NCI-H1092 treated with DMSO at 0.1 percent for 48 hours (cell line): ENCODE measurements around the gene ZNF618.

Source experiments
- DNase-seq: peaks from one replicate; lab custom pipeline; 2025; lab: John Stamatoyannopoulos, UW

ZNF618 gene

DNA sequence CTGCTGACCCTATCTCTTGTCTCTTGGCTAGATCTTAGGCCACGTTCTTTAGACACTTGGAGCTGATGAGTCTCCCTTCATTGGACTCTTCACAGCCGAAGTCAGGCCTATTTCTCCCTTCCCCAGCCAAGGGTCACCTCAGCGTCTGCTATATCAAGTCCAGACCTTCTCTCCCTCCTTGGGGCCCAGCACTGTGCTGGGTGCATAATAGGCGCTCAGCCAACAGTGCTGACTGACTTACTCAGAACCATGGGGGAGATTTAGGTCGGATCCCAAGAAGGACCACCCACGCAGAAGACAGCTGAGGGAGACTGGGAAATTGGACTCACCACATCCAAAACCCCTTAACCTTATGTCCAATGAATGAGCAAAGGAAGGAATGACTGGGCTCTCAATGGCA, 207.6 kb downstream of the ZNF618 start:
- no peak for DNase-seq

DNA sequence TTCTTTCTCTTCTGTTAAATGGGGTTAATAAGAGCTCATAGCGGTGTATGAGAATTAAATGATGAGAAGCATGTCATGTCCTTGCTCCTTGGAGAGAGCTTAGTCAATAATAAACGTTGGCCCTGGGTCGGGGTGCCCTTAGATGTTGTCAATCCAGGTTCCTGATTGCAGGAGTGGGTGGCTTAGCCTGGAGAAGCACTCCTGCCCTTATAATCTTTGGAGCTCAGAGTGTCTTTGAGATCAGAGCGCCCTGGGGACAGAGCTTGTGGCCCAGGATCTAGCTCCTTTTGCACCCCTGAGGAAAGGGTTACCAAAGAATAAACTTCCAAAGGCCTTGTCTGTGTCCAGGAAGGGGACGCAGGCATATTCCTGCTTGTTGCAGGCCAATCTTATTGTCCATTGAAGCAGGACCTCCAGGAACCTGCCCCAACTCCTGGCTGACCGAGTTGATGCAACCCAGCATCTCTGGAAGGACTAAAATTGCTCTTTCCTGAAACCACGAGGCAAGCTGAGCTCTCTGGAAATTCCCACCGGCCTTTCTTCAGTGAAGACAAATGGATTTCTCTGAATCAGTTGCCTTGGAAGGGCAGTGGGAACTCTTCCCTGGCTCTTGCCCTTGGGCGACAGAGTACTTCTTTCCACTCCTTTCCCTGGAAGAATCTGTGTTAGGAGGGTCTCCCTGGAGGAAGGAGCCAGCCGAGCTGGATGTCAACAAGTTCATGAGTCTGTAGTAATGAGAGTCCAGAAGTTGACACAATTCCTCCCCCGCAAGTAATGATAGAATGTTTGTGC, 208.4 kb downstream of the ZNF618 start:
- no peak for DNase-seq

DNA sequence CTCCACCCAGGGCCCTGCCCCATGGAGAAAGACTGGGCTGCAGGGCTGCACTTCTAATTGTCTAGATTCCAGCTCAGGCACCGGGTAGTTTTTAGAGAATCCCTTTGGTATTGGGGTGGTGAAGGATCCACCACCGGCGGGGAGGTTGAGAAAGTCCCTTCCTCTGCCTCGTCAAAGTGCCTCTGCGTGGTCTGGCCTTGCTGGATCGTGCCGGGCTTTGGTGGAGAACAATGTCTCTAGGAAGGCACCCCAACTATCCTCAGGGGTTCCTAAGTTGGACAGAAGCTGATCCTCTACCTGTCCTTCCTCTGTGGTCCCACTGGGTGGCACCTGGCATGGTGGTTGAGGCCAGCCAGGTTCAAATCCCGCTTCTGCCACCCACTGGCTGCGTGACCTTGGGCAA, 209.3 kb downstream of the ZNF618 start:
- DNase-seq = no peak

DNA sequence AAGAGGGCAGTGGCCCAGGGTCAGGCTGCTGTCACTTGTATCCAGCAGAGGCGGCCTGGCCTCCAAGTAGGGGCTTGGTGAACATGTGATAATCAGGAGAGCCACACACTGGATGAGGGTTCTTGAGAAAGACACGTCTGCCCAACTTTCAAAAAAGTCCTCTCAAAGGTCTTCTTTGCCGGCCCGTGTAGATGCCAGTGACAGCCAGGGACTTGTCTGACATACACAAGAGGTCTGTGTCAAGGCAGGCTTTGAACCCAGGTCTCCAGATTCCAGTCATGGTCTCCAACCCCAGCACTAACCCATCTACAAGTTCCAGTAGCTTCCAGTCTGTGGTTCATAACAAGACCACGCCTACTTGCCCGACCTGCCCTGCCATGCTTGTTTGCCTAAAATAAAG, 209.9 kb downstream of the ZNF618 start:
- DNase-seq = no peak

DNA sequence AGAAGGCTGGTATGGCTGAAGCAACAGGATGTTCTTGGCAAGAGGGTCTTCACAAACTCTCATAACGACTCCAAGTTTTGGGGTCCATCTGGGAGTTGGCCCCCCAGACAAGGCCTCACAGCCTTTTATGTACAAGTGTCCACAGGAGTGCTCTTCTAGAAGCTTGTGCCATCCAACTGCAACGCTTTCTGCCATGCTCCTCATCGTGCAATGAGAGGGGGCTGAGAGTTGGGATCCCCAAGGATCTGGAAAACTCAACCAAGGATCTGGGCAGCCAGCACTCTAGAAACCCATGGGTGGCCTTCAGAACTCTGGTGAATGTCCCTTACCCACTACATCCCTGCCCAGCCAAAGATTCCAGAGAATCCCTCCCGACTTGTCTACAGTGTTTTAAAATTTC, 210.5 kb downstream of the ZNF618 start:
- no peak for DNase-seq

DNA sequence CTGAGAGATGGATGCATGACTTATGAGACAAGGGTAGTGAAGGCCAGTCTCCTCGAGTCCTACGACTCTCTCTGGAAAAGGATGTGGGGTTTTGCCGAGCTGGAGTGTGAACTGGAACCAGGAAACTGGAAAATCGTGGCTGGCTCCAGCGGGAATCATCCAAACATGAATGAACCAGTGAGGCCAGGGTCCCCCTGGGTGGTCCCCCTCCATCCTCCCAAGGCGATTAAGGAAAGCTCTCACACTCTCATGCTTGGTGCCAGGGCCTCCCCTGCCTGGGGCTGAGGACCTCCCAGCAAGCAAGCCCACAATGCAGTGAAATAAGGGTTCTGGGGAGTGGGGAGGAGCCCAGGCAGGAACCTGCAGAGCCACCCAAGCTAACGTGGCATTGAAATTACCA, 211.6 kb downstream of the ZNF618 start:
- no peak for DNase-seq

DNA sequence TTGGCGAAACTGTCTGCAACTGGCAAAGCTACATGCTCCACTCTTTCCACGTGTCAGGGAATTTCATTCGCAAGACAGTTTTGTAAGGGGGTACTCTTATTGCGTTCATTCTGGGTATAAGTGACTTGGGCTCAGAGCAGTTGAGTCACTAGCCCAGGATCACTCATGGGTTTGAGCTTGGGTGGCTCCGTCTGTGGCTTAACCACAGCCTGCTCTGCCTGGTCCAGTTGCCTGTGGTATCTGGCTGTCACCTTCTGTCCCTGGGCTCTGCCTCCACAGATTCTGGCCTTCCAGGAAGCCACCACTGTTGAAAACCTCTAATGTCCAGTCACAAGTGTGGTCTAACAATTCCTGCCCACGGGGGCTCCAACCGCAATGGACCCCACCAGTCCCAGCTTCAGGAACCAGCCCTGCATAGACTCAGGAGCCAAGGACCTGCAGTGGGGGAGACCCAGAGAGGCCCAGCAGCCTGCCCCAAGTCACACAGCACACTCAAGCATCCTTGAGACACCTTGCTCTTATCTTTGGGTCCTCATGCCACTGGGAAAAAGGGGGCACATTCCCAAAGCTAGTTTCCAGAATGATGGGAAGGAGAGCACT, 212.6 kb downstream of the ZNF618 start:
- no peak for DNase-seq

DNA sequence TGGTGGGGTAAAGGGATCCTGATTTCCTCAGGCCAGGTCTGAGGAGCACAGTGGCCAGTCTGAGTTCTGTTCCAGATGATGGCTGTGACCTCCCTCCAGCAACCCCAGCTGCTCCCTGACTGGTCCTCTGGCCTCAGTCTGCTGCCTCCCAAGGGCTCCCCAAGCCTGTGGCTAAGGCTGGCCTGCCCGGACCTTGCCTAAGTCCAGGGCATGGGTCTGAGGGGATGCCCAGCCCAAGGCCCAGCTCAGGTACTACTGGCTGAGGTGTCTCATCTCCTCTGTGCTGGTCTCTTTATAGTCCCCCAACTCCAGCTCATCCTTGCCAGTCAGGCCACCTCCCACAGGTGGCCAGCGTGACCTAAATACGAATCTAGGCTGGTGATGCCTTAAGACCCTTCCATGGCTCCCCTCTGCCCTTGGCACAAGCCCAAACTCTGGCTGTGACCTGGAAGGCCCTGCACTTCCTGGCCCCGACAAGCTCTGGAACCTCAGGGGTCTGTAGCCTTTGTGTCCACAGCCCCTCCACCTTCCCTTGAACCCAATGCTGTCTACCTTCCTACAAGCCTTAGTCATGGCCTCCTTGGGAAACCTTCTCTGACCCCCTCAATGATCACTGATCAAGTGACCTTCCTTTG, 213.2 kb downstream of the ZNF618 start:
- DNase-seq = no peak

DNA sequence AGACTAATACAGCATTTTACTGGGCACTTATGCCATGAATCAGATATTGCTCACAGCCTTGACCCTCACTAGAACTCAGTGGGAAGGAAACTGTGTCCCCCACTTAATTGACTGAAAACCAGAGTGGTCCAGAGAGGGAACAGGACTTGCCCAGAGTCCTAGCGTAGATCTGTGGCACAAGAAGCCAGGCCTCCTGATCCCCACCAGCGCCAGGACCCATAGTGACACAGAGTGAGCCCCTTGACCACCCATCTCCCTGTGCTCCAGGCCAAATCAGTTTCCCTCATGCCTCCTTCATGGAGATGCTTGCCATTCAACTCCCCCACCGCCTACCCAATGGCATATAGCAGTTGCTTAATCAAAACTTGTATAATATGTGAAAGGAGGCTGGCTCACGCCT, 214.7 kb downstream of the ZNF618 start:
- no peak for DNase-seq

DNA sequence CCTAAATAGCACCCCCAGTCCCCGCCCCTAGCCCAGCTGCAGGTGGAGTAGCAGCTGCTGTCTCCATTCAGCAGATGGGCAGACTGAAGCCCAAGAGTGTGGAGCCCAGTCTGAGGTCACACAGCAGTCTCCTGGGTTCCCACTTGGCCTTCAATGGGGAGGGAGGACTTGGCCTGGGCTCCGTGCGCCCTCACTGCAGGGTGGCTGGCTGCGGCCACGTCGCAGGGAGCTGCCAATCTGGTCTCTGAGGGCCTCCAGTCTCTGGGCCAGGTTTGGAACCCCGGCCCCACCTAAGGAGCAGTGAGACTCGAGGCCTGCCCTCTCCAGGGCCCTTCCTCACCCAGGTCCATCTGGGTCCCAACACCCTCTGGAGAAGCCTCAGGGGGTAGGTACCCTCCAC, 215.6 kb downstream of the ZNF618 start:
- DNase-seq = no peak

DNA sequence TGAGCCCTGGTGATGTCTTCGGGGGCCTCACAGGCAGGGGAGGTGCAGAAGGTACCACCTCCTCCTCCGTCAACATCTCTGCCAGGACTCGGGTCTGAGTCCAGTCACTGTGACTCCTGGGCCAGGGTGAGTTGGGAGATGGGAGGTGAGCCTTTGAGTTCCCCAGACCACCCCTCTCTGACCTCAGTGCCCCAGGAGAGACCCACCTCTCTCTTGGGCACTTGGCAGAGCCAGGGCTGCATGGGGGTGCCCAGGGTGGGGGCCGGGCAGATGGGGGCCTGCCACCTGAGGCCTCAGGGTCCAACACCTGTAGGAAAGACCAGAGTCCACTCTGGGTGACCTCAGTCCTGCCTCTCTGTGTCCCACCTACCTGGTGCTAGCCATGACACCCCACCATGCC, 216.2 kb downstream of the ZNF618 start:
- no peak for DNase-seq

DNA sequence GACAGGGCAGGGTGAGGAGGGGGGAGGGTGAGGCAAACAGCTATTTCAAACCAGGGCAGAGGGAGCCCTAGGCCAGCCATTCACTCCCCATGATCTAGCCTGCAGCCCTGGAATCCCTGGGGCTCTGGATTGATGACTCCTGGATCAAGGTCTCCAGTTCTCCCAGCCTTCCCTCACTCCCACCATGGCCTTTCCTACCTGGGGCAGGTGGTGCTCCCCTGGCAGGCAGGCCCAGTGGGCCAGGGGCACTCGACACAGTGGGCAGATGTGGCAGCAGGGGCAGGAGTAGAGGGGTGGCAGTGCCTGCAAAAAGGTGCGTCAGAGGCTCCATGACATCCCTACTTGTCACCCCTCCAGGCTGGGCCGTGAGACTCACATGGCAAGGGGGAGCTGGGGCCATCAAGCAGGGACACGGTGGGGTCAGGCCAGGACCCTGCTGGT, 216.9 kb downstream of the ZNF618 start:
- DNase-seq = no peak

DNA sequence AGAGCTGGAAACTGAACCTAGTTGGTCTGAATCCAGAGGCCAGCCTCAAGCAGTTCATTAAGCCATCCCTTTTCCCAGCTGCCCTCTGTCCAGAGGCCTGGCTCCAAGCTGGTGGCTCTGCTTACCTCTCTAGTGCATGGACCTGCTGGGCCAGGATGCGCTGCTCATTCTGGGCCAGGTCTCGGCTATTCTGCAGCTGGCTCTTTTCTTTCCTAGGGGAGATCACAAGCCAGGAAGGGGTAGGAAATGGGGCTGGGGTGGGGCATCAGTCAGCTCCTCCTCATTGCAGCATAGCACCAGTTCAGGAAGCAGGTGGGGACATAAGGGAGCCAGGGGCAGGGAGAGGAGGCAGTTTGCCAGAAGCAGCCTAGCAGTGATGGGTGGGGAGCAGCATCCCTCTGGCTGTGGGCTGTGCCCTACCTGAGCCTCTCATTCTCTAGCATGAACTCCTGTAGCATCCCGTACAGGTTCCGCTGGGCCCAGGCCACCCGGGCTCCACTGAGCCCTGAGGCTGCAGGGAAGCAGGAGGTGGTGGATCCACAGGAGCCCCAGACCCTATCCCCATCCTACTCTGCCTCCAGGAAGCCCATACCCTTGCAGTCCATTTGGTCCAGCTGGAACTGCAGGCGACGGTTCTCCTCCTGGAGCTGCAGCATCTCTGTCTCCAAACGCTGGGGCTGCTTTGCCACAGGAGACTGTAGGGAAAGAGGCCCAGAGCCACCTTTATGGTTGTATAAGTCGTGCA, 217.8 kb downstream of the ZNF618 start:
- DNase-seq = no peak

DNA sequence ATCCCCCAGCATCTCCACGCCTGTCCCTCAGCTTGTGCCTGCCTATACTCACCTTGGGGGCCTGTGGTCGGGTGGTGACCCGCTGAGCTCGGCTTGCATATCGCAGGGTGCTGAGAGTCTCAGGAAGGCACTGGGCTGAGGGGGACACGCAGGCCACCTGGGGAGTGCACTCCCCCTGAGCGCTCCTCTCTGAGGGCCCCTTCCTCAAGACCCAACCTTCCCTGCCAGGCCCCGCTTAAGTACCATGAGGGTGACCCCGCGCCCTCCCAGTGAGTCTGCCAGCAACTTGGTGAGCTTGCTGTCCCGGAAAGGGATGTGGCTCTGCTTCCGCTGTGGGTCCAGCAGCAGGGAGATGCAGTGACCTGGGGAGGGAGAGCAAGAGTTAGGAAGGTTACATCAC, 218.9 kb downstream of the ZNF618 start:
- no peak for DNase-seq

DNA sequence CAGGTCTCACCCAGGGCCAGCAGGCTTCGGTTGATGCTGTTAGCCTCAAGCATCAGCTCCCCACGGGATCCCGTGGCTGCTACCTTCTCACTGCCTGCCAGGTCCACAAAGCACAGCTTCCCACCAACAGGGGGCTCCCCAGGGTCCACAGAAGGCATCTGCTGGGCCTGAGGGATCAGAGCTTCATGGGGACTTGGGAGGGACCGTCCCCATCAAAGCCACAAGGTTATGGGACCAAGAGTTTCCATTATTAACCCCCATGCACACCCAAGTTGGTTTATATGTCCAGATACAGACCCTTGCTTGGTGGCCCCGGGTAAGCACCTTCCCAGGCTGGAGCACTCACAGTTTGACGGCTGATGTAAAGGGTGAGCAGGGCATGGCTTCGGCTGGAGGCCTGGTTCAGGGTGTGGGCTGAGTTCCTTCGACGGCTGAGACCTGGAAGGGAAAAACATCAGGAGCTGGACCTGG, 220.0 kb downstream of the ZNF618 start:
- DNase-seq = no peak

DNA sequence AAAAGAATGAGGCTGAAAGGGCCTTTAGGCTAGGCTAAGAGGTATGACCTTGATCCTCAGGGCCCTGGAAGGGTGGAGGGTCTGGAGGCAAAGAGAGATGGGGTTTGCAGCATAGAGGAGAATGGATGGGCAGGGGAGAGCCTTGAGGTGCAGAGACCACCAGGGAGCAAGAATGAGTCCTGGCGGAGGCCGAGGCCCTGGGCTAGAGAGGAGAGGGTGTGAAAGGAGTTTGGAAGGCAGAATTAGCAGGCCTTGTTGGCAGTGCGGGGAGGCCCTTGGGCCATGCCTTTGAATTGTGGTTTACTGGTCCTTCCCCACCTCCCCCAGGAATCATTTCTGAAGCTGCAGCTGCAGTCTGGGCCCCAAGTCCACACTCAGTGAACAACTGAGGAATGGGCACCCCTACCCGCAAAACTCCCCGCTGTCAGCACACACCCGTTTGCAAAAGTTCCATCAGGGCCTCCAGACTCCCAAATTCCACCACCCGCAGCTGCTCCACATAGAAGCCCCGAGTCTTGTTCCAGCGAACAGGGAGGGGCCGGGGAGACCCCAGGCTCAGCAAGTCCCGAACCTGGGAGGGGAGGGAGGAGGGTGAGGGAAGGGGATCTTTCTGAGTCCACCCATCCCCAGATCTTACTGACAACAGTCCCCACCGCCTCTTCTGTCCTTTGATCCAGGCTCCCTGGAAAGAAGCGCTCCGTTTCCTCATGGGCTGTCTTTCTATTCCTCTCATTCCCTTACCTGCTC, 220.9 kb downstream of the ZNF618 start:
- DNase-seq = no peak

DNA sequence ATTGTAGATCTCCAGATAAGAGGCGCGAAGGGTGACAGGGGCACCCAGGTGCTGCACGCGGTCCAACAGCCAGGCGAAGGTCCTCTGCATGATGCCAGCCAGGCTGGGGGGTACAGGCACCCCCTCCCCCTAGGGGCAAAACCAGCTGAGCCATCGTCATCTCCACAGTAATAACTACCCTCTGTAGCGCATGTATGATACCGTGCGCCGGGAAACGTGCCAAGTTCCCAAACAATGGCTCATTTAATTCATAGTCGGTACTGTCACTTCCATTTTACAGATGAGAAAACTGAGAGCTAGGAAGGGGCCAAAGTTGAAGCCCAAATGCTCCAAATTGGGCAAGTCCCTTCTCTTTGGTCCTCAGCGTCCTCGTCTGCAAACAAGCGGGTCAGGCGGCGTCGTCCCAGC, 221.5 kb downstream of the ZNF618 start:
- DNase-seq = peak; percentile 13

DNA sequence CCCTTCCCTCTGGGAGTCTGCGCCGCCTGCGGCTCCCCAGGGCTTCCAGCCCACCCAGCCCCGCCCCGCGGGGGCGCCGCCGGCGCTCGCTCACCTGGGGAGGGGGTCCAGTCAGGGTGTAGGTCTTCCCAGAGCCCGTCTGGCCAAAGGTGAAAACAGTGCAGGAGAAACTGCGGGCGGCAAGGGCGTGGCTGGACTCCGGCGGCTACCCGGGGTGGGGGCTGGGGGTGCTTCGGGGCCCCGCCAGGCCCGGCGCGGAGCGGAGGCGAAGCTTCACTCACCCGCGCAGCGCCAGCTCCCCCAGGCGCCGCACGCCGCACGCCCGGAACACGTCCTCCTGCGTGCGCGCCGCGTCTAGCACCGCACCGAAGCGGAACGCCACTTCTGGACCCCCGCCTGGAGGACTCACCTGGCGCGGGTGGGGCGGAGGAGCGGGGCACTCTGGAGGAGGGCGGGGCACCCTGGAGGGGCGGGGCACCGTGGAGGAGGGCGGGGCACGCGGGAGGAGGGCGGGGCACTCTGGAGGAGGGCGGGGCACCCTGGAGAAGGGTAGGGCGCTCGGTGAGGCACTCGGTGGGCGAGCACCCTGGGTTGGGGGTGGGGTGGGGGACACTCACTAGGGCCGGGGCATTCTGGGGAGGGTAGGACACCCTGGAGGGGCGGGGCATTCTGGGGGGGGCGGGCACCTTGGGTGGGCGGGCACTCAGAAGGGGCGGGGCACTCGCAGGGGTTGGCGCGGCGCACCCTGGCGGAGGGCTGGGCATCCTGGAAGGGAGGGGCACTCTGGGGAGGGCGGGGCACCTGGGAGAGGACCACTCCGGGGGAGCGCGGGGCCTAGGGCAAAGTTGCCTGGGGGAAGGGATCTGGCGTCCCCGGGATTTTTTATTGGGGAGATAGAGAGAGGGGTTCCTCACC, 222.2 kb downstream of the ZNF618 start:
- DNase-seq = no peak

DNA sequence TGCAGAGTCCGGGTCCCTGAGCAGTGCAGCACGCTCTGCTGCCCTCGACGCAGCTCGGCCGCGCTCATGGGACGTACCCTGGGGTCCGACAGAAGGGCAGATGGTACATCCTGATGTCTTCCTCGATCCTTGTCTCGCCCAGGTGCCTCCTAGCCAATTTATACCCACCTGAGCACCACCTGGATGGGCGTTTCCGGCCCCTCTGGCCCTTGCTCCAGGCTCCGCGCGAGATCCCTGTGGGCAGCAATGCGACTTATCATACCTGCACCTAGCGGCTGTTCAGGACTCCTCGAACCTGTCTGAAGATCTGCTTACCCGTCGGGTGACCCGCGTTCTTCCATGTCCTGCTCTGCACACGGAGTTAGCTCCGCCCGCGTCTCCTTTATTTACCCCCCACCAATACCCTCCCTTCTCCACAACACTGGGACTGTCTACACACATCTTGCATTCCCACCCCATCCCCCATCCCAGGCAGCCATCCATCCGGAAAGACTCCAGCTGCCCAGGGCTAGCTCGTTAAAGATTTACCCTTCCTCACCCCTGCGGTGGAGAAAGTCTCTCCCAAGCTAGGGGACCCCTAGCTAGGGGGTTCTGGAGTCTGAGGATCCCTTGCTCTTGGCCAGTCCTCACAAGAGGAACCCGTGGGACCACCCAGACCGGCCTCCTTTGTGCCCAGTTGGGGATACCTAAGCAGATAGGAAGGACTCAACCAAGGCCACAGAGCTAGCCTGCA, 223.0 kb downstream of the ZNF618 start, which contains the start of gene KIF12:
Gene KIF12, minus strand, starts transcription at position 357 of the 733 bp plus-strand sequence. Its CDS starts 16 bp downstream, at position 341.
- DNase-seq = no peak
